IPS-NIHi11 (cell line): Measurements from ENCODE around the gene NKX6-2.

Experiments
- DNase-seq: peaks from one replicate; pipeline ENCODE4 v3.0.0; 2012; ENCODE audit warnings: mixed read lengths, low spot score

Gene NKX6-2

GRCh38 chr10:132813001-132813401, 27.1 kb upstream of the NKX6-2 start:
- DNase-seq = no peak

- no peak for DNase-seq
Observed at GRCh38 chr10:132812520-132812919, 26.6 kb upstream of the NKX6-2 start.

- no peak for DNase-seq
Observed at GRCh38 chr10:132811891-132812481, 26.0 kb upstream of the NKX6-2 start.

GRCh38 chr10:132810807-132811700, 25.1 kb upstream of the NKX6-2 start:
- DNase-seq = no peak

GRCh38 chr10:132810141-132810806, 24.3 kb upstream of the NKX6-2 start:
- DNase-seq = no peak

- DNase-seq = no peak
Observed at GRCh38 chr10:132809232-132810140, 23.5 kb upstream of the NKX6-2 start.

- DNase-seq = peak; percentile 70
Observed at GRCh38 chr10:132808383-132809231, 22.7 kb upstream of the NKX6-2 start.

GRCh38 chr10:132807621-132808049, 21.7 kb upstream of the NKX6-2 start:
- no peak for DNase-seq

GRCh38 chr10:132806561-132807003, 20.6 kb upstream of the NKX6-2 start:
- no peak for DNase-seq

GRCh38 chr10:132806110-132806509, 20.2 kb upstream of the NKX6-2 start:
- DNase-seq = no peak

GRCh38 chr10:132805599-132805998, 19.7 kb upstream of the NKX6-2 start:
- no peak for DNase-seq

GRCh38 chr10:132804785-132805426, 19.0 kb upstream of the NKX6-2 start:
- no peak for DNase-seq

- DNase-seq = no peak
Observed at GRCh38 chr10:132804287-132804686, 18.3 kb upstream of the NKX6-2 start.

- no peak for DNase-seq
Observed at GRCh38 chr10:132803416-132804210, 17.7 kb upstream of the NKX6-2 start.

- DNase-seq = peak; percentile 63
Observed at GRCh38 chr10:132802694-132803320, 16.9 kb upstream of the NKX6-2 start.

- DNase-seq = no peak
Observed at GRCh38 chr10:132802048-132802447, 16.1 kb upstream of the NKX6-2 start.

GRCh38 chr10:132799865-132800264, 13.9 kb upstream of the NKX6-2 start:
- no peak for DNase-seq

- DNase-seq = no peak
Observed at GRCh38 chr10:132798876-132799275, 12.9 kb upstream of the NKX6-2 start.

- no peak for DNase-seq
Observed at GRCh38 chr10:132798403-132798802, 12.5 kb upstream of the NKX6-2 start.
